Measurements from ENCODE around the gene SV2C.
"Not testable (repeated sequence)": the region's sequence is repeated elsewhere in the genome, so short reads cannot be mapped to it uniquely, and the experiment has no call there.

The SV2C gene

GRCh38 chr5:76356887-76357286, 273.7 kb downstream of the SV2C start:
- DNase-seq: no peak

DNA sequence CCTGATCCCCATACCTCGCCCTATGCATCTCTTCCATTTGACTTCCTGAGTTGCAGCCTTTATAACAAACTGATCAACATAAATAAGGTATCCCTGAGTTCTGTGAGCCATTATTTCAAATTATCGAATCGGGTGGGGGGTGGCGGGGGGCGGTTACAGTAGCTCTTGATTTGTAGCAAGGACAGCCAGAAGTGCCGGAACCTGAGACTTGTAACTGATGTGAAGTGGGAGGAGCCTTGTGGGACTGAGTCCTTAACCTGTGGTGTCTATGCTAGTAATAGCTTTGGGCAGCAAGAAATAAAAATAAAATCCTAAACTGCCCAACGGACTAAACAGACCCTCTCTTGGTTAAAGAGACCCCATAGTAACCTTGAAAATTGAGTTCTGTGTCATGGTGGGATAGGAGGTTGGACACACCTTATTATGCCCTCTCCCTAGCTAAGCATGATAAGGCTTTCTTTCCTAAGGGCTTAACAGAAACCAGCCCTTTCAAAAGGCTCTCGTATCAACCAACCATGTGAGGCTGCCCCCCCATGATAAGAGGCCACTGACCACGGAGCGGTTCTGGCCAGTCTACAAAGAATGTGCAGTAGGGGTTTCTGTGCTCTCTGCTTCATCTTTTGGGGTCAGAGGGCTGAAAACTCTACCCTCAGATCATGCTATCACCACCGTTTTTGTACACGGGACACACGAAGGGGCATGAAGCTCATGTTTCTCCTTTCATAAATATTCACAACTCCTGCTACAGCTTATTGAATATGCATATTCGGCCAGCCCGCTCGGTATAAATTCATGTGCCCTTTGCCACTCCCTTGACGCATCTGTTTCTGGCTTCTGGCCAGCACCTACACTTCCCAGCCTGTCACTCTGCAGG, 280.4 kb downstream of the SV2C start:
- DNase-seq: no peak

GRCh38 chr5:76364226-76364589, 281.0 kb downstream of the SV2C start:
- no peak for DNase-seq

GRCh38 chr5:76365561-76365960, 282.4 kb downstream of the SV2C start:
- no peak for DNase-seq

- no peak for DNase-seq
Observed at GRCh38 chr5:76366596-76366995, 283.4 kb downstream of the SV2C start.

DNA sequence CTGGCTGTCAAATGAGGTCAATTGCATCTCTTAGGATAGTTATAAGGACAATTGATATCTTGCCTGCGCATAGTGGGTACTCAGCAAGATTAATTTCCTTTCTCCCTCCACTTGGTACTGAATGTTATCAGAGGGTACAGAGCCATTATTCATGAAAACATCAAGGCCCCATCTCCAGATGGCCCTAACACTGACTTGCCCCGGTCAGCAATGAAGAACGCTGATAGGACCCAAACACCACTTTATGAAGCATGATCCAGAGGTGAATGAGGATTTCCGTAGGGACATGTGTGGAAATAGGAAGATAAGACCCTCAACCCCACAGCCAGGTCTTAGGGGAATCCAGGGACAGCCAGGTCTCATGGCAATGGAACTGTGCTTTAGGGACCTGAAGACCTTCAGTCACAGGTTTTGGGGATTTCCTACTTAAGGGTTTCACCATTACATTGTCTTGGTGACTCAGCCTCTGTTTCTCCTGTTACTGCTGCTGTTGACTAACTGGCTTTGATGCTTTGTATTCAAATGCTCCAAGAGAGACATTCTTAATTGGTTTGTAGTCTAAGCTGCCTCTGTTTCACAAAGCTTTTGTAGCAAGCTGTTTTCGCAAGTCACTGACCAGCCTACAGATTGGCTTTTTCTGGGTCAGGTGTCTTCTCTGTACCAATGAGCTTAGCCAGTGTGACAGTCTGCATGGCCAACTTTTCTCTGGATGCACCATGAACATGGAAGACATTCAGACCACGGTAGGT, 284.6 kb downstream of the SV2C start:
- DNase-seq: no peak

- DNase-seq: no peak
Observed at GRCh38 chr5:76368941-76369340, 285.8 kb downstream of the SV2C start.

- DNase-seq: not testable (repeated sequence)
Observed at GRCh38 chr5:76369668-76370067, 286.5 kb downstream of the SV2C start.

DNA sequence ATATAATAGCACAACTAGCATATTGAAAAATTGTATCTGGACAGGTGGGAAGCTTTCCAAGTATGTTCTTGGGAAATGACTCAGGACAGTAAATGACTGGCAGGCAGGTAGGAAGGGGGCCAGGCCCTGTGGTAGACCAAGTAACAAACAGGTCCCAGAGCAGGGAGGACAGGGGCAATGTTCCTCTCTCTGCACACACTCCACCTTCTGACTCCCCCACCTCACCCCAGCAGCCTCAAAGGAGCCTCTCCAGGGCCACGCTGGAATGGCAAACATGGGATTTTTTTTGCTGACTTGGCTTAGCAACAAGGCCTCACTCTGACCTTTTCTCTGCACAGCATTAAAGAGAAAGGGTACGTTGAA, 288.8 kb downstream of the SV2C start:
- DNase-seq: no peak

- DNase-seq: no peak
Observed at GRCh38 chr5:76372323-76373054, 289.3 kb downstream of the SV2C start.

- DNase-seq: no peak
Observed at GRCh38 chr5:76376148-76376865, 293.1 kb downstream of the SV2C start.

DNA sequence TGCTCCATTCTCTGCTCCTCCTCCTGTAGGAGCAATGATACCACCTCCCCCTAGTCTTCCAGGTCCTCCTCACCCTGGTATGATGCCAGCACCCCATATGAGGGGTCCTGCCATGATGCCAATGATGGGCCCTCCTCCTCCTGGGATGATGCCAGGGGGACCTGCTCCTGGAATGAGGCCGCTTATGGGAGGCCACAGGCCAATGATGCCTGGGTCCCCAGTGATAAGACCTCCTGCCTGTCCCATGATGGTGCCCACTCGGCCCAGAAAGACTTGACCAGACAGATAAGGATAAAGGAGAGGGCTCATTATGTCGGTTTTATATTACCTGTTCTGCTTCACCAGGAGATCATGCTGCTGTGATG, 293.7 kb downstream of the SV2C start:
- no peak for DNase-seq

GRCh38 chr5:76378355-76378754, 295.2 kb downstream of the SV2C start:
- DNase-seq: no peak

GRCh38 chr5:76379316-76379715, 296.1 kb downstream of the SV2C start:
- no peak for DNase-seq

DNA sequence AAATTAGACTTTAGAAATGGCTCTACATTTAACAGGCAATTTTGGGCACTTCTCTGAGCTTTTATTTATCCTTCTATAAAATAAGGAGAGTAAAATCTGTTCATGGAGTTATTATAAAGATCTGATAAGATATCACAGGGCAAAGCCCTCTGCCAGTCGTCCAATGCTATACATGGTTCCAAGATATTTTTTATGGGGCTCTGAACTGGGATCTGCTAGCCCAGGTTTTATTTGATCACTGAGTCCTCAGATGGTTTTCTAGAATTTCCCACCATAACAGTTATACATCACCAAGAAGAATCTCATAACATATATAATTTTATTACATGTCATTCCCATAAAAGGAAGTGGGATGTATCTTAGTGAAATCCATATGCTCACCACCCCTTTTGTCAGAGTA, 296.7 kb downstream of the SV2C start:
- no peak for DNase-seq

- no peak for DNase-seq
Observed at GRCh38 chr5:76380346-76381066, 297.3 kb downstream of the SV2C start.

GRCh38 chr5:76383126-76383832, 300.1 kb downstream of the SV2C start:
- no peak for DNase-seq

GRCh38 chr5:76384189-76384588, 301.0 kb downstream of the SV2C start:
- DNase-seq: no peak

GRCh38 chr5:76384705-76385104, 301.5 kb downstream of the SV2C start:
- no peak for DNase-seq

DNA sequence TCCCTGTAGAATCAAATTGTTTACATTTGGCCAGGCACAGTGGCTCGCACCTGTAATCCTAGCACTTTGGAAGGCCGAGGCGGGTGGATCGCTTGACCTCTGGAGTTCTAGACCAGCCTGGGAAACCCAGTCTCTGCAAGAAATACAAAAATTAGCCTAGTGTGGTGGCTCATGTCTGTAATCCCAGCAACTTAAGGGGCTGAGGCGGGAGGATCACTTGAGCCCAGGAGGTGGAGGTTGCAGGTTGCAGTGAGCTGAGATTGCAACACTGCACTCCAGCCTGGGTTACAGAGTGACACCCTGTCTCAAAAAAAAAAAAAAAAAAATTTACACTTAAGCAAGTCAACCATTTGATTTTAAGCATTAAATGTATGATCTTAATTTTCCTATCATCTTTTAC, 302.4 kb downstream of the SV2C start:
- DNase-seq: no peak

GRCh38 chr5:76386360-76386759, 303.2 kb downstream of the SV2C start:
- no peak for DNase-seq

GRCh38 chr5:76388236-76388635, 305.1 kb downstream of the SV2C start:
- DNase-seq: no peak
